ENCODE measurements around the gene MELK. TPM values are rescaled to one million over a fixed set of nuclear protein-coding genes. Genes with fewer than 3 reads are reported as not detected.

MELK gene
- total and polyA plus RNA-seq, 10 donors: 0.64 to 9.3 (median 2.9) TPM

DNA sequence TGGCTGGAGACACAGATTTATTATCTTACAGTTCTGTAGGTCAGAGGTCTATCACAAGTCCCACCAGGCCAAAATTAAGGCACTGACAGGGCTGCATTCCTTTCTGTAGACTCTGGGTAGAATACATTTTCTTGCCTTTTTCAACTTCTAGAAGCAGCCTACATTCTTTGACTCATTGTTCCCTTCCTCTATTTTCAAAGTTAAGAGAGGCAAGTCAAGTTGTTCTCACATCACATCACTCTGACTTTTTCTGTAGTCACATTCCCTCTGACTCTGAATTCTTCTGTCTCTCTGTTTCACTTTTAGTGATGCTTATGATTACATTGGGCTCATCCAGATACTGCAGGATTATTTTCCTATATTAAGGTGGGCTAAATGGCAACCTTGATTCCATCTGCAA, 119.0 kb downstream of the MELK start:
- intact Hi-C loops (cut with DNase I; ENCODE audit: low total_unique reads): no loop called here
- Histone ChIP-seq H3K27ac (no peak overlapping the region), H3K27me3 (replicated peaks in 1 of 7) (no peaks in the 10 kb centered on the region), H3K36me3 (no peaks in the 10 kb centered on the region), H3K4me3 (no peak overlapping the region), H3K4me1 (no peaks in the 10 kb centered on the region), H3K9me3 (no peaks in the 10 kb centered on the region)
- TF ChIP-seq CTCF (IDR thresholded peaks at IDR 0.05 in 8 of 11, conservative IDR thresholded peaks at IDR 0.05 in 3 of 11): no peak
- TF ChIP-seq POLR2AphosphoS5 (IDR thresholded peaks at IDR 0.05): no peak
- no peak for TF ChIP-seq POLR2A (IDR thresholded peaks at IDR 0.05)
- DNase-seq: no peak

GRCh38 chr9:36698984-36699383, 126.3 kb downstream of the MELK start:
- Histone ChIP-seq H3K36me3 (no peaks in the 10 kb centered on the region), H3K4me3 (no peak overlapping the region), H3K9me3 (peaks cover 0 to 34% (median 25%) of the 10 kb centered on the region in 8 donors), H3K27ac (no peak overlapping the region), H3K4me1 (no peaks in the 10 kb centered on the region), H3K27me3 (replicated peaks in 1 of 7) (no peaks in the 10 kb centered on the region)
- intact Hi-C loops (cut with DNase I; ENCODE audit: low total_unique reads): no loop called here
- no peak for DNase-seq
- WGBS, 5 donors: 58 to 68% (median 62%) methylated on average over 3 of the region's 3 CpGs
- TF ChIP-seq POLR2AphosphoS5 (IDR thresholded peaks at IDR 0.05) (no peak), CTCF (IDR thresholded peaks at IDR 0.05 in 8 of 11, conservative IDR thresholded peaks at IDR 0.05 in 3 of 11) (no peak), POLR2A (IDR thresholded peaks at IDR 0.05) (no peak)

GRCh38 chr9:36704148-36704547, 131.5 kb downstream of the MELK start:
- TF ChIP-seq POLR2A (IDR thresholded peaks at IDR 0.05) (no peak), POLR2AphosphoS5 (IDR thresholded peaks at IDR 0.05) (no peak), CTCF (IDR thresholded peaks at IDR 0.05 in 8 of 11, conservative IDR thresholded peaks at IDR 0.05 in 3 of 11) (no peak)

GRCh38 chr9:36713515-36714490, 141.1 kb downstream of the MELK start:
- no peaks in the 10 kb centered on the region for H3K27me3 ChIP-seq (replicated peaks in 1 of 7)
- H3K4me3 ChIP-seq: no peak overlapping the region
- DNase-seq: no peak
- TF ChIP-seq POLR2AphosphoS5 (IDR thresholded peaks at IDR 0.05): no peak
- no peak for TF ChIP-seq CTCF (IDR thresholded peaks at IDR 0.05 in 8 of 11, conservative IDR thresholded peaks at IDR 0.05 in 3 of 11)
- intact Hi-C loops (cut with DNase I; ENCODE audit: low total_unique reads): no loop called here
- no peaks in the 10 kb centered on the region for H3K4me1 ChIP-seq
- peaks cover 0 to 7% (median 0%) of the 10 kb centered on the region in 8 donors for H3K9me3 ChIP-seq
- H3K36me3 ChIP-seq: no peaks in the 10 kb centered on the region
- 92 to 94% (median 93%) methylated on average over 29 of the region's 29 CpGs for WGBS, 5 donors
- H3K27ac ChIP-seq: no peak overlapping the region

More at GRCh38 chr9:36704148-36704547, 131.5 kb downstream of the MELK start:
- intact Hi-C loops (cut with DNase I; ENCODE audit: low total_unique reads): no loop called here
- H3K27ac ChIP-seq: no peak overlapping the region
- peaks cover 0 to 14% (median 10%) of the 10 kb centered on the region in 8 donors for H3K9me3 ChIP-seq
- H3K27me3 ChIP-seq (replicated peaks in 1 of 7): peaks cover 0 to 5% (median 0%) of the 10 kb centered on the region in 7 donors
- H3K4me1 ChIP-seq: no peaks in the 10 kb centered on the region
- H3K36me3 ChIP-seq: no peaks in the 10 kb centered on the region
- DNase-seq: no peak
- H3K4me3 ChIP-seq: no peak overlapping the region
